Spleen (tissue), 7 donors: ENCODE measurements around the gene POLR3GL.

ENCODE experiments used
- POLR2AphosphoS5 ChIP-seq, 3 donors: sonication (generic); formaldehyde crosslinking; IDR thresholded peaks; one replicate each; pipeline ENCODE4 v1.5.1; 2017; ENCODE audit warnings: antibody characterized with exemption in 3 of 3
- TF ChIP-seq, protein P1 (sequence below), 11 experiments: fragments of 200-600 bp in 7 of 11; fragments of 450-650 bp in 4 of 11; sonication (generic) in 4 of 11; IDR thresholded peaks in 8 of 11; conservative IDR thresholded peaks in 3 of 11; 1 replicate in 7 of 11; 2 replicates in 4 of 11; pipeline versions ENCODE4 v1.4.0 to v1.8.0; 2016 to 2021; ENCODE audit warnings: antibody characterized with exemption in 11 of 11, inconsistent platforms in 4 of 11, mild to moderate bottlenecking in 1 of 11
- donor health status: DM: no; HTN: no; CAD: no; lungs with moderate emphysema.
- donor health status: DM: no; HTN: no; CAD: no.
- donor health status: DM: no; HTN: no; CAD: no.

GRCh38 chr1:145979746-145980456 lies 15.4 kb downstream of the POLR3GL start:
- TF ChIP-seq, protein P1, sequence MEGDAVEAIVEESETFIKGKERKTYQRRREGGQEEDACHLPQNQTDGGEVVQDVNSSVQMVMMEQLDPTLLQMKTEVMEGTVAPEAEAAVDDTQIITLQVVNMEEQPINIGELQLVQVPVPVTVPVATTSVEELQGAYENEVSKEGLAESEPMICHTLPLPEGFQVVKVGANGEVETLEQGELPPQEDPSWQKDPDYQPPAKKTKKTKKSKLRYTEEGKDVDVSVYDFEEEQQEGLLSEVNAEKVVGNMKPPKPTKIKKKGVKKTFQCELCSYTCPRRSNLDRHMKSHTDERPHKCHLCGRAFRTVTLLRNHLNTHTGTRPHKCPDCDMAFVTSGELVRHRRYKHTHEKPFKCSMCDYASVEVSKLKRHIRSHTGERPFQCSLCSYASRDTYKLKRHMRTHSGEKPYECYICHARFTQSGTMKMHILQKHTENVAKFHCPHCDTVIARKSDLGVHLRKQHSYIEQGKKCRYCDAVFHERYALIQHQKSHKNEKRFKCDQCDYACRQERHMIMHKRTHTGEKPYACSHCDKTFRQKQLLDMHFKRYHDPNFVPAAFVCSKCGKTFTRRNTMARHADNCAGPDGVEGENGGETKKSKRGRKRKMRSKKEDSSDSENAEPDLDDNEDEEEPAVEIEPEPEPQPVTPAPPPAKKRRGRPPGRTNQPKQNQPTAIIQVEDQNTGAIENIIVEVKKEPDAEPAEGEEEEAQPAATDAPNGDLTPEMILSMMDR (IDR thresholded peaks at IDR 0.05 in 8 of 11, conservative IDR thresholded peaks at IDR 0.05 in 3 of 11) = no peak
- peak in 2 of 3 donors; percentile 1 to 65 for TF ChIP-seq POLR2AphosphoS5 (IDR thresholded peaks at IDR 0.05)
